Tibial nerve (tissue), 3 donors: ENCODE data around the gene SIK2.

Experiments used
- CTCF ChIP-seq, 5 experiments: fragments of 200-600 bp in 3 of 5; fragments of 450-650 bp in 2 of 5; sonication (generic) in 3 of 5; IDR thresholded peaks; one replicate each; pipeline ENCODE4 v1.5.1; 2016 to 2019; ENCODE audit warnings: antibody characterized with exemption in 5 of 5, mild to moderate bottlenecking in 3 of 5, moderate library complexity in 2 of 5
- POLR2A ChIP-seq, 2 donors: fragments of 450-650 bp; IDR thresholded peaks; one replicate each; pipeline ENCODE4 v1.6.1; 2017; ENCODE audit warnings: antibody characterized with exemption in 2 of 2, mild to moderate bottlenecking in 2 of 2, moderate library complexity in 2 of 2

- TF ChIP-seq CTCF (IDR thresholded peaks at IDR 0.05) (no peak), POLR2A (IDR thresholded peaks at IDR 0.05) (no peak)
These were observed 3.4 kb downstream of the SIK2 start for GRCh38 chr11:111605681-111606080.
